A549 (cell line): ENCODE measurements around the gene NR2C2. TPM values are rescaled to one million over a fixed set of nuclear protein-coding genes. Genes with fewer than 3 reads are reported as not detected.

ENCODE experiments used
- ATAC-seq, 2 experiments: fragments of 200-7000 bp in 1 of 2; fragments of >200 bp in 1 of 2; cut with Nextera tagmentation in 1 of 2; cut with Tn5 transposase in 1 of 2; 3 replicates each; pipeline versions ENCODE4 v1.8.0 to v1.9.1; 2018 to 2020; ENCODE audit warnings: mild to moderate bottlenecking in 1 of 2, moderate library complexity in 1 of 2
- CTCF ChIA-PET: fragments of 300-600 bp; sonication (Branson Sonifier 250); formaldehyde crosslinking; extraction: SDS; loops from one replicate; lab custom pipeline; 2021; ENCODE audit warnings: antibody characterized with exemption, inconsistent platforms; lab: Yijun Ruan, JAX
- POLR2A ChIA-PET: fragments of 350-600 bp; formaldehyde crosslinking; extraction: SDS; loops from one replicate; lab custom pipeline; 2021; ENCODE audit warnings: antibody characterized with exemption, inconsistent platforms; lab: Yijun Ruan, JAX
- DNase-seq, 2 experiments: peaks; one replicate each; pipeline versions ENCODE4 v3.0.0 to v3.0.0-alpha.2; 2011 to 2016; ENCODE audit warnings: low read depth in 1 of 2, low spot score in 1 of 2
- FAIRE-seq: peaks from 2 replicates; lab custom pipeline; 2011; peaks lifted over from hg19 to GRCh38; lab: Jason Lieb, UNC
- H3K27ac ChIP-seq, 2 experiments: fragments of >200 bp; sonication (Bioruptor Twin); formaldehyde crosslinking; 3 replicates each; pipeline ENCODE4 v1.5.1; 2016 to 2017
- H3K4me1 ChIP-seq: fragments of >200 bp; sonication (Bioruptor Twin); formaldehyde crosslinking; 3 replicates; pipeline ENCODE4 v1.6.1; 2016
- H3K4me2 ChIP-seq: fragments of >200 bp; sonication (Bioruptor Twin); formaldehyde crosslinking; 3 replicates; pipeline ENCODE4 v1.6.1; 2016
- H3K4me3 ChIP-seq: fragments of >200 bp; sonication (Bioruptor Twin); formaldehyde crosslinking; 3 replicates; pipeline ENCODE4 v1.5.1; 2016
- H3K9me3 ChIP-seq: fragments of >200 bp; sonication (Bioruptor Twin); formaldehyde crosslinking; 3 replicates; pipeline ENCODE4 v1.6.1; 2016
- BCL3 ChIP-seq: fragments of >200 bp; sonication (Bioruptor Twin); formaldehyde crosslinking; IDR thresholded peaks from 3 replicates; pipeline ENCODE4 v1.6.1; 2016
- CBX8 ChIP-seq: fragments of 200-600 bp; sonication (generic); IDR thresholded peaks from 2 replicates; pipeline ENCODE4 v1.6.1; 2016
- CEBPB ChIP-seq, 2 experiments: fragments of >200 bp in 1 of 2; sonication (Bioruptor Twin) in 1 of 2; formaldehyde crosslinking in 1 of 2; IDR thresholded peaks; 2 replicates each; pipeline ENCODE4 v1.6.1; 2012 to 2016
- CHD2 ChIP-seq: fragments of 150-350 bp; IDR thresholded peaks from 2 replicates; pipeline ENCODE4 v1.6.1; 2014; ENCODE audit warnings: low read length; ENCODE audit not compliant: partially characterized antibody
- CHD4 ChIP-seq: fragments of 200-600 bp; sonication (generic); IDR thresholded peaks from 2 replicates; pipeline ENCODE4 v1.6.1; 2016; ENCODE audit warnings: antibody characterized with exemption, mild to moderate bottlenecking, borderline replicate concordance
- CTCF ChIP-seq: fragments of >200 bp; sonication (Bioruptor Twin); formaldehyde crosslinking; IDR thresholded peaks from 3 replicates; pipeline ENCODE4 v1.5.1; 2016
- EHF ChIP-seq: fragments of 250-450 bp; sonication (Bioruptor Pico); IDR thresholded peaks from 2 replicates; pipeline ENCODE4 v1.5.0; 2020; ENCODE audit warnings: mild to moderate bottlenecking
- ELK1 ChIP-seq: fragments of 150-350 bp; IDR thresholded peaks from 2 replicates; pipeline ENCODE4 v1.6.1; 2014; ENCODE audit warnings: low read depth, mild to moderate bottlenecking, low read length
- FOSB ChIP-seq: fragments of 250-450 bp; sonication (Bioruptor Pico); IDR thresholded peaks from 2 replicates; pipeline ENCODE4 v1.5.0; 2020; ENCODE audit warnings: mild to moderate bottlenecking, moderate library complexity
- JUN ChIP-seq, 2 experiments: fragments of >200 bp; sonication (Bioruptor Twin); formaldehyde crosslinking; IDR thresholded peaks; 2 replicates in 1 of 2; 3 replicates in 1 of 2; pipeline ENCODE4 v1.6.1; 2016 to 2017
- JUNB ChIP-seq: fragments of >200 bp; sonication (Bioruptor Twin); formaldehyde crosslinking; IDR thresholded peaks from 2 replicates; pipeline ENCODE4 v1.6.1; 2016
- MAFK ChIP-seq: fragments of 450-650 bp; IDR thresholded peaks from 2 replicates; pipeline ENCODE4 v1.6.1; 2014; ENCODE audit not compliant: partially characterized antibody
- MAX ChIP-seq: IDR thresholded peaks from 2 replicates; pipeline ENCODE4 v1.6.1; 2012
- MAZ ChIP-seq: fragments of 150-350 bp; IDR thresholded peaks from 2 replicates; pipeline ENCODE4 v1.6.1; 2014; ENCODE audit warnings: antibody characterized with exemption, low read depth, low read length, borderline replicate concordance
- MYC ChIP-seq: IDR thresholded peaks from 2 replicates; pipeline ENCODE4 v1.6.1; 2012; ENCODE audit warnings: mild to moderate bottlenecking, inconsistent platforms, low read length, improper control_type of control experiment, borderline replicate concordance
- PHF8 ChIP-seq: fragments of 200-600 bp; sonication (generic); IDR thresholded peaks from 2 replicates; pipeline ENCODE4 v1.6.1; 2016; ENCODE audit warnings: low read depth, mild to moderate bottlenecking, antibody characterized with exemption, moderate library complexity, borderline replicate concordance
- POLR2A ChIP-seq: IDR thresholded peaks from 2 replicates; pipeline ENCODE4 v1.6.1; 2012; ENCODE audit warnings: mild to moderate bottlenecking, low read length
- RAD21 ChIP-seq, 2 experiments: fragments of >200 bp in 1 of 2; sonication (Bioruptor Twin) in 1 of 2; formaldehyde crosslinking in 1 of 2; IDR thresholded peaks in 1 of 2; conservative IDR thresholded peaks in 1 of 2; 2 replicates in 1 of 2; 3 replicates in 1 of 2; pipeline ENCODE4 v1.6.1; 2012 to 2018; ENCODE audit warnings: inconsistent platforms in 1 of 2
- RARB ChIP-seq: fragments of 250-450 bp; sonication (Bioruptor Pico); IDR thresholded peaks from 2 replicates; pipeline ENCODE4 v1.8.0; 2021; ENCODE audit warnings: mild to moderate bottlenecking, moderate library complexity
- RCOR1 ChIP-seq: fragments of 150-350 bp; IDR thresholded peaks from 2 replicates; pipeline ENCODE4 v1.6.1; 2014; ENCODE audit warnings: antibody characterized with exemption, low read length, low read depth
- RNF2 ChIP-seq: fragments of 200-600 bp; sonication (generic); IDR thresholded peaks from 2 replicates; pipeline ENCODE4 v1.6.1; 2016; ENCODE audit warnings: low read depth, mild to moderate bottlenecking, antibody characterized with exemption, moderate library complexity, borderline replicate concordance
- SMC3 ChIP-seq: fragments of >200 bp; sonication (Bioruptor Twin); formaldehyde crosslinking; IDR thresholded peaks from 3 replicates; pipeline ENCODE4 v1.6.1; 2018; ENCODE audit warnings: inconsistent platforms
- SREBF2 ChIP-seq: fragments of 450-650 bp; IDR thresholded peaks from 2 replicates; pipeline ENCODE4 v1.6.1; 2014; ENCODE audit warnings: mild to moderate bottlenecking, moderate library complexity
- TFCP2L1 ChIP-seq: fragments of 250-450 bp; sonication (Bioruptor Pico); IDR thresholded peaks from 2 replicates; pipeline ENCODE4 v1.5.0; 2021; ENCODE audit warnings: mild to moderate bottlenecking
- ZSCAN20 ChIP-seq: fragments of 250-450 bp; sonication (Bioruptor Pico); IDR thresholded peaks from 2 replicates; pipeline ENCODE4 v1.8.0; 2022; ENCODE audit warnings: mild to moderate bottlenecking, moderate library complexity
- WGBS: methylation state at CpG from one replicate; pipeline ENCODE4 v1.1.6; 2017; ENCODE audit errors: missing lambda C conversion rate; 5-methylcytosine and 5-hydroxymethylcytosine counted together
- polyA plus RNA-seq, 4 experiments: library from polyadenylated mRNA; depleted of rRNA in 3 of 4; stranded (reverse); fragments of >200 nt; fragmentation: RNase III in 1 of 4; extraction: RNeasy Plus Mini Kit Qiagen cat#74134 plus additional on column Dnase treatment in 1 of 4; gene quantifications; 2 replicates in 3 of 4; 3 replicates in 1 of 4; pipeline ENCODE4 v1.2.3, GENCODE V29; 2011 to 2017

The NR2C2 gene
- polyA plus RNA-seq, 2 of the 4 experiments (the other 2 are of a cell fraction), result 14.6 to 20.2 TPM

- no peak for DNase-seq
- FAIRE-seq, result no peak
- no peak overlapping the region for H3K4me2 ChIP-seq
- ChIA-PET POLR2A (no interaction called here), CTCF (interaction anchor here (1.4 to 2.2 kb wide), 2 partner anchors 10 to 15 kb away, joined by 4 to 14 read pairs; no protein-coding TSS in a partner anchor)
- H3K4me1 ChIP-seq, result no peaks in the 10 kb centered on the region
- TF ChIP-seq PHF8, result no peak
- TF ChIP-seq RNF2, result no peak
- TF ChIP-seq RARB (CRISPR knock-in tag), result no peak
- TF ChIP-seq JUNB, result no peak
- no peak for TF ChIP-seq FOSB (CRISPR knock-in tag)
- ATAC-seq, result no peak
- H3K27ac ChIP-seq, result no peak overlapping the region
- 77% methylated on average over 6 of the region's 6 CpGs for WGBS
- H3K4me3 ChIP-seq, result no peak overlapping the region
- H3K9me3 ChIP-seq, result no peaks in the 10 kb centered on the region
Observed at GRCh38 chr3:14935592-14936345, 11.6 kb upstream of the NR2C2 start.

GRCh38 chr3:14938954-14939353 is 8.4 kb upstream of the NR2C2 start:
- H3K27ac ChIP-seq, result no peak overlapping the region
- no peak overlapping the region for H3K4me2 ChIP-seq
- ATAC-seq (no peak), FAIRE-seq (no peak), DNase-seq (no peak)
- H3K4me1 ChIP-seq, result peaks cover 7% of the 10 kb centered on the region; the same call in 1 of the 3 replicates
- no peak for TF ChIP-seq ZSCAN20 (CRISPR knock-in tag)
- TF ChIP-seq FOSB (CRISPR knock-in tag), result no peak
- no peak for TF ChIP-seq SMC3
- no peak for TF ChIP-seq MYC
- TF ChIP-seq MAX, result no peak
- no peak for TF ChIP-seq MAFK
- no peak for TF ChIP-seq CEBPB (IDR thresholded peaks at IDR 0.05)
- no peak for TF ChIP-seq EHF
- no peak overlapping the region for H3K4me3 ChIP-seq
- CTCF ChIA-PET, result interaction anchor here (3.0 kb wide), 1 partner anchor 13 kb away, joined by 13 read pairs; no protein-coding TSS in a partner anchor
- no peaks in the 10 kb centered on the region for H3K9me3 ChIP-seq
- 65% methylated on average over 3 of the region's 4 CpGs for WGBS
- POLR2A ChIA-PET, result no interaction called here

- H3K4me1 ChIP-seq, result peaks cover 13% of the 10 kb centered on the region; the same call in 2 of the 3 replicates
- FAIRE-seq (no peak), DNase-seq (no peak)
- H3K9me3 ChIP-seq, result no peaks in the 10 kb centered on the region
- no peak overlapping the region for H3K4me3 ChIP-seq
- no peak overlapping the region for H3K4me2 ChIP-seq
- no peak for TF ChIP-seq RNF2
- TF ChIP-seq POLR2A, result no peak
- TF ChIP-seq JUN (IDR thresholded peaks at IDR 0.05), result no peak
- TF ChIP-seq EHF, result no peak
- TF ChIP-seq RCOR1, result no peak
- no peak for TF ChIP-seq SREBF2
- TF ChIP-seq MYC, result no peak
- no peak for TF ChIP-seq ELK1
- TF ChIP-seq CHD4, result no peak
- TF ChIP-seq CTCF, result no peak
- no peak for TF ChIP-seq BCL3
- TF ChIP-seq MAX, result no peak
- no peak for TF ChIP-seq RAD21 (conservative IDR thresholded peaks at IDR 0.05 in 1 of 2, IDR thresholded peaks at IDR 0.05 in 1 of 2)
- no peak for TF ChIP-seq MAZ
- no peak for TF ChIP-seq CBX8
- TF ChIP-seq SMC3, result no peak
- TF ChIP-seq CHD2, result no peak
- TF ChIP-seq TFCP2L1 (CRISPR knock-in tag), result no peak
- TF ChIP-seq, all 56 proteins: peak for 0
- ChIA-PET POLR2A (no interaction called here), CTCF (interaction anchor here (0.9 to 3.5 kb wide), 2 partner anchors 11 to 16 kb away, joined by 3 to 17 read pairs; no protein-coding TSS in a partner anchor)
- H3K27ac ChIP-seq, result no peak overlapping the region
- ATAC-seq, result no peak
- WGBS, result 87% methylated on average over 1 of the region's 1 CpG
Observed at GRCh38 chr3:14941871-14942270, 5.5 kb upstream of the NR2C2 start.
